ENCODE results near the gene PGS1. TPM values are rescaled to one million over a fixed set of nuclear protein-coding genes. Genes with fewer than 3 reads are reported as not detected.

The PGS1 gene
- total RNA-seq, 1 experiment from 2014 or later, result 42.6 TPM

DNA sequence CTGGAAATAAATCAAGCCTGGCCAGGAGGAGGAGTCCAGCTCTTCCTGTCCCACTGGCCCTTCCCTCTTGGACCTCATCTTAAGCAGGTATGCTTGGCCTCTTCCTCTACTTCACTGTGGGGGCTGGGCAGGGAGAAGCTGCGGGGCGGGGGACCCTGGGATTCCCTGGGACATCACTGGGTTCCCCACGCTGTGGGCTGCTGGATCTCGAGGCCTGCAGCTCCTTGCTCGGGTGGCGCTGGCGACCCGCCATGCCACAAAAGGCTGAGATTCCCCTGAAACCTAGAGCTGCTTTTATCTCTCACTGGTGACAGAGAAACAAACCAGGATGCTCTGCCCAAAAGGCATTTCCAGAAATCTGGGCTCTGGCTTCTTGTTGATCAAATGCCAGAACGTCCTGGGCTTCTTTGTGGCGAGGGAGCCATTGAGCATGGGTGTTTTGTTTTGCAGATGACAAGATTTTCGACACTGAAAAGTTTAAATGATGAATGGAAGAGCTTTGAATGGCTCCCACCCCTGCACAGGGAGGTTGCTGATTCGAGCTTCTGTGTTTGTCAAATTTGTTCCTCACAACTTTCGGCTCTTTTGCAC is 8.6 kb upstream of the PGS1 start:
- Mint-ChIP-seq H3K27me3 (ENCODE audit: unreplicated experiment) (peaks cover 11% of the 10 kb centered on the region), H3K4me3 (ENCODE audit: low read depth, unreplicated experiment) (no peak overlapping the region), H3K4me1 (ENCODE audit: low read depth, unreplicated experiment) (peaks cover 9% of the 10 kb centered on the region), H3K27ac (ENCODE audit: unreplicated experiment) (no peak overlapping the region), H3K36me3 (ENCODE audit: insufficient read depth, unreplicated experiment) (no peaks in the 10 kb centered on the region), H3K9me3 (ENCODE audit: low read depth, unreplicated experiment) (no peaks in the 10 kb centered on the region)
- TF ChIP-seq, protein P1, sequence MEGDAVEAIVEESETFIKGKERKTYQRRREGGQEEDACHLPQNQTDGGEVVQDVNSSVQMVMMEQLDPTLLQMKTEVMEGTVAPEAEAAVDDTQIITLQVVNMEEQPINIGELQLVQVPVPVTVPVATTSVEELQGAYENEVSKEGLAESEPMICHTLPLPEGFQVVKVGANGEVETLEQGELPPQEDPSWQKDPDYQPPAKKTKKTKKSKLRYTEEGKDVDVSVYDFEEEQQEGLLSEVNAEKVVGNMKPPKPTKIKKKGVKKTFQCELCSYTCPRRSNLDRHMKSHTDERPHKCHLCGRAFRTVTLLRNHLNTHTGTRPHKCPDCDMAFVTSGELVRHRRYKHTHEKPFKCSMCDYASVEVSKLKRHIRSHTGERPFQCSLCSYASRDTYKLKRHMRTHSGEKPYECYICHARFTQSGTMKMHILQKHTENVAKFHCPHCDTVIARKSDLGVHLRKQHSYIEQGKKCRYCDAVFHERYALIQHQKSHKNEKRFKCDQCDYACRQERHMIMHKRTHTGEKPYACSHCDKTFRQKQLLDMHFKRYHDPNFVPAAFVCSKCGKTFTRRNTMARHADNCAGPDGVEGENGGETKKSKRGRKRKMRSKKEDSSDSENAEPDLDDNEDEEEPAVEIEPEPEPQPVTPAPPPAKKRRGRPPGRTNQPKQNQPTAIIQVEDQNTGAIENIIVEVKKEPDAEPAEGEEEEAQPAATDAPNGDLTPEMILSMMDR (IDR thresholded peaks at IDR 0.05; ENCODE audit: unreplicated experiment), result no peak
- no TSS peak for BruUV-seq (replicated peaks)
- no peak for DNase-seq
- intact Hi-C loops (cut with micrococcal nuclease; ENCODE audit: unreplicated experiment), result no loop called here
- CTCF ChIA-PET, result no interaction called here

DNA sequence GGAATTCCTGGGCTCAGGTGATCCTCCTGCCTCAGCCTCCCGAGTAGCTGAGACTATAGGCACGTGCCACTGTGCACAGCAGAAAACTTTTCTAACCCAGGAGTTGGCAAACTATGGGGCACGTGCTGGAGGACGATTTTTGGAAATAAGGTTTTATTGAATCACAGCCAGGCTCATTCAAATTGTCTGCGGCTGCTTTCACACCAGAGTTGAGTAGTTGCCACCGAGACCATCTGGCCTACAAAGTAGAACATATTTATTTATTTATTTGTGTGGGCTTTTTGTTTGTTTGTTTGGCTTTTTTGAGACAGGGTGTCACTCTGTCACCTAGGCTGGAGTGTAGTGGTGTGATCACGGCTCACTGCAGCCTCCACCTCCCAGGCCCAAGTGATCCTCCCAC is 7.4 kb upstream of the PGS1 start:
- CTCF ChIA-PET, result no interaction called here
- Mint-ChIP-seq H3K9me3 (ENCODE audit: low read depth, unreplicated experiment) (no peaks in the 10 kb centered on the region), H3K27me3 (ENCODE audit: unreplicated experiment) (peaks cover 6% of the 10 kb centered on the region), H3K36me3 (ENCODE audit: insufficient read depth, unreplicated experiment) (no peaks in the 10 kb centered on the region), H3K27ac (ENCODE audit: unreplicated experiment) (no peak overlapping the region), H3K4me3 (ENCODE audit: low read depth, unreplicated experiment) (no peak overlapping the region), H3K4me1 (ENCODE audit: low read depth, unreplicated experiment) (peaks cover 9% of the 10 kb centered on the region)
- intact Hi-C loops (cut with micrococcal nuclease; ENCODE audit: unreplicated experiment), result no loop called here
- no TSS peak for BruUV-seq (replicated peaks)
- TF ChIP-seq, protein P1 (IDR thresholded peaks at IDR 0.05; ENCODE audit: unreplicated experiment), result no peak
- no peak for DNase-seq

DNA sequence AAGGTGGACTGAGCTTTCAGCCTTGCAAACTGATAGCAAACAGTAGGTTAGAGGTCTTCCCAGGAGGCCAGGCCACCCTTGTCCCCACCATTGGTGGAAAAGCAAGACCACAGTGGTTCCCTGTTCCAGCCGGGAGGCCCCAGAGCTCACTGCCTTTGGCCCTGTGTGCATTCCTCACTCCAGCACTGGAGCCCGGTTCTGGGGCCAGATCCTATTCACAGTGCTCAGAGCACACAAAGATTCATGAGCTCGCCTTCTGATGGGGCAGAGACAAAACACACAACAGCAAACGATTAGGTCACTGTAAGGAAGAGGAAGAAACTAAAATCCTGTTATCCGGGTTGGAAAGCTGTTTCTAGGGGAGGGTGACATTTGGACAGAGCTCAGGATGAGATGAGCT is 5.6 kb upstream of the PGS1 start:
- TF ChIP-seq, protein P1 (IDR thresholded peaks at IDR 0.05; ENCODE audit: unreplicated experiment), result no peak
- Mint-ChIP-seq H3K36me3 (ENCODE audit: insufficient read depth, unreplicated experiment) (no peaks in the 10 kb centered on the region), H3K27ac (ENCODE audit: unreplicated experiment) (no peak overlapping the region), H3K9me3 (ENCODE audit: low read depth, unreplicated experiment) (no peaks in the 10 kb centered on the region), H3K4me1 (ENCODE audit: low read depth, unreplicated experiment) (peaks cover 9% of the 10 kb centered on the region), H3K4me3 (ENCODE audit: low read depth, unreplicated experiment) (no peak overlapping the region), H3K27me3 (ENCODE audit: unreplicated experiment) (no peaks in the 10 kb centered on the region)
- intact Hi-C loops (cut with micrococcal nuclease; ENCODE audit: unreplicated experiment), result no loop called here
- CTCF ChIA-PET, result no interaction called here
- no peak for DNase-seq
- BruUV-seq (replicated peaks), result no TSS peak

DNA sequence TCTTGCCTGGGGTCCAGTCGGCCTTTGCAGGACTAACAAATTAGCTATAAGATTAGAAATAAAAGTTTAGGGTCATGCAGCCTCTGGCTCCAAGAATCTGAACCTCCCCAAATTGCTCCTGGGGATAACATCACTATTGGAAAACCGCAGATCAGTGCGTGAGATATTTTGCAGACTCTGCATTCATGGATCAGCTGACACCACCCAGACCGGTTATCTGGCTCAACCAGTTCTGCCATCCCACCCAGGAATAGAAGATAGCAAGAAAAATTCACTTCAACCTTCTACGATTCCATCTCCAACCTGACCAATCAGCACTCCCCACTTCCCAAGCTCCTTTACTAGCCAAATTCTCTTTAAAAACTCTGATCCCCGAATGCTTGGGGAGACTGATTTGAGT is 4.3 kb upstream of the PGS1 start:
- CTCF ChIA-PET, result no interaction called here
- Mint-ChIP-seq H3K4me1 (ENCODE audit: low read depth, unreplicated experiment) (peaks cover 12% of the 10 kb centered on the region), H3K9me3 (ENCODE audit: low read depth, unreplicated experiment) (no peaks in the 10 kb centered on the region), H3K27me3 (ENCODE audit: unreplicated experiment) (no peaks in the 10 kb centered on the region), H3K36me3 (ENCODE audit: insufficient read depth, unreplicated experiment) (peaks cover 12% of the 10 kb centered on the region), H3K4me3 (ENCODE audit: low read depth, unreplicated experiment) (no peak overlapping the region), H3K27ac (ENCODE audit: unreplicated experiment) (no peak overlapping the region)
- no peak for DNase-seq
- BruUV-seq (replicated peaks), result no TSS peak
- TF ChIP-seq, protein P1 (IDR thresholded peaks at IDR 0.05; ENCODE audit: unreplicated experiment), result no peak
- intact Hi-C loops (cut with micrococcal nuclease; ENCODE audit: unreplicated experiment), result no loop called here

All from Calu3 (cell line).